NCI-H748 (cell line): Measurements from ENCODE around the gene DNAJC1.

Experiments used
- DNase-seq: peaks from one replicate; lab custom pipeline; 2025; ENCODE audit not compliant: unreplicated experiment; lab: John Stamatoyannopoulos, UW

The DNAJC1 gene

DNA sequence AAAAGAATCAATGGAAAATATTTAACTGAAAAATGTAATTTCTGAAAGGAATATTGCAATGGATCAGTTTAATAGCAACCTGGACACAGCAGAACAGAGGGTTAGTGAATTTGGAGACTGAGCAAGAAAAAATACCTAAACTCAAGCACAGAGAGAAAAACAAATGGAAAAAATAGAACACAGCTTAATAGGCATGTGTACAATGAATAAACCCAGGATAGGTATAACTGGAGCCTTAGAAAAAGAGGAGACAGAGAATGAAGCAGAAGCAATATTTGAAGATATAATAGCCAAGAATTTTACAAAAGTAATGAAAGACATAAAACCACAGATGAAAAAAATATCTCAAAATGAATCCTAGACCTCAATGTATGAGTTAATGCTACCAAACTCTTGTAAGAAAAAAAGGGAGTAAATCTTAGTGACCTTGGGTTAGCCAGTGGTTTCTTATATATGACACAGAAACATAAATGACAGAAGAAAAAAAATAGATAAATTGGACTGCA, 2.9 kb upstream of the DNAJC1 start:
- DNase-seq, result no peak

GRCh38 chr10:22005763-22006162, 2.2 kb upstream of the DNAJC1 start:
- DNase-seq, result no peak

GRCh38 chr10:22003964-22004281, 393 bp upstream of the DNAJC1 start:
- DNase-seq, result no peak

- DNase-seq, result peak; percentile 22
These were observed 846 bp downstream of the DNAJC1 start for GRCh38 chr10:22002591-22003176.

GRCh38 chr10:21995557-21995956, 8.0 kb downstream of the DNAJC1 start:
- DNase-seq, result no peak

DNA sequence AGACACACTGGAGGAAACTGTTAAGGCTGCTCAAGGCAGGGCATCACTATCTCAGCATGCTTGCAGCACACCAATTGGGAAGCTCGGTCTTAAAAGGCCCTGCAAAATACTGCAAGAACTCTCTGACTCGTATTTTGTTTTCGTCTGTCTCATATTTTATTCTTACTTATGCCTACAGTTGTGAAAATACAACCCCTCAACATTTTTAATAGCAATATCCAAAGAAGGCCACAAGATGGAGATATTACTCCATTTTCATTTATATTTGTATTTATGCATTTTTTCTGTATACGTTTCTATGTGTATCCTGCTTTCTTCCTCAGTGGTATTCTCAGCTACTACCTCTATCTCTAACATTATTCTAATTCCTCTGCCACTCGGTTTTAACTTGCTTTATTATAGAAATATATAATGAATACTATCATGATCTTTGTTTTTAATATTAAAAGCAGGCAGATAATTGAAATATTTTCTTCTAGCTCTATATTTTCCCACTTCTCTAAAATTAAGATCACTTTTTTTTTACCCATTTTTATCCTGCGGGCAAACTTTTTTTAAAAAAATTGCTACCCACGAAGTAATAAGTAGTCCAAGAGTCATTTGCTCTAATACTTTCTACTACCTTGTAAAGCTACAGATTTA, 10.0 kb downstream of the DNAJC1 start:
- DNase-seq, result peak; percentile 3

DNA sequence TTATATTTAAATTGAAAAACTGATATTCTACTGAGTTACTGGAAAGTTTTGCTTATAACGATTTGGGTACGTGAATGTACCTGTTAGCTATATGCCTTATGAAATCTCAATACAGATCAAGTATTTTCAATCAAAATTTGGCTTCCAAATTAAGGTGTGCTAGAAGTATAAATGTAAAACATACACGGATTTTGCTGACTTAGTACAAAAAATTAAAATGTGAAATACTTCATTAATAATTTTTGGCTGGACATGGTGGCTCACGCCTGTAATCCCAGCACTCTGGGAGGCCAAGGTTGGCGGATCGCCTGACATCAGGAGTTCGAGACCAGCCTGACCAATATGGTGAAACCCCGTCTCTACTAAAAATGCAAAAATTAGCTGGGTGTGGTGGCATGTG, 11.7 kb downstream of the DNAJC1 start:
- no peak for DNase-seq

GRCh38 chr10:21990449-21990848, 13.1 kb downstream of the DNAJC1 start:
- DNase-seq, result no peak

DNA sequence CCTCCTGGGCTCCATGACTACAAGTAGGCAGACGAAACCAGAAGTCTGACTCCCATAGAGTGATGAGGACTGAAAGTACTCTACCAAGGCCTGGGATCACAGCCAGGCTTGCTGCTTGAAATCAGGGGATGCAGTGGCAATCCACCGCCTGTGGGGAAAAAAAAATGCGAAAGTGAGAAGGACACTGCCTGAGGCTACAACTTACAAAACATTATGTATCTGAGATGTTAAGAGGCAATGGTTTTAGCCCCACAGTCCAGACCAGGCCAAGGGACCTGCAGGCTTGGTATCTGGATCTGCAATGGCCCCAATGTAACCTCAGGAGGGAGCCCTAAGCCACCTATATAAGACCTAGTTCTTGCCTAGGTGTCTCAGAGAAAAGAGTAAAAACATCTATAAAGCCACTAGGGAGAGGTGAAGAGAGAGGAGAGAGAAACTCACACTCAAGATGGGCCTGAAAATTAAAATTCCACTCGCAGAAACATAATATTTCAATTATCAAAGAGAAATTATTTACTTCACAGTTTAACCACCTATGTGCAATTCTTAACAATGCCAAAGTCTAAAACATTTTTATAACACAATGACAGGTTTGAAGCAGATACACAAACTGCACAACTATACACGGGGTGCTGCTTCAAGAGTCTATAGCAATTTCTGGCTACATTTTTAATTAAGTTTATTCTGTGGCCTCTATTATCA, 13.9 kb downstream of the DNAJC1 start:
- peak; percentile 71 for DNase-seq

DNA sequence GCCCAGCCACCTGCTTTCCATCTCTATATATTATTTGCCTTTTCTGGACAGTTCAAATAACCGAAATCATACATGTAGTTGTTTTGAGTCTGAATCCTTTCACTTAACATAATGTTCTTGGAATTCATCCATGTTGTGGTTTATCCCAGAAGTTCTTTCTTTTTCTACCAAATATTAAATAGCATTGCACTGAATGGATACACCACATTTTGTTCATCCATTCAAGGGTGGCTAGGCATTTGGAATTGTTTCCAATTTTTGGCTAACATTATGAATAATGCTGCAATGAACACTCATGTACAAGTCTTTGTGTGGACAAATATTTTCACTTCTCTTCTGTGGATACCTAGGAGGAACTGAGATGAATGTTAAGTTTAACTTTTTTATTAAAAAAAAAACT, 18.0 kb downstream of the DNAJC1 start:
- DNase-seq, result no peak

GRCh38 chr10:21981118-21981517, 22.4 kb downstream of the DNAJC1 start:
- no peak for DNase-seq

DNA sequence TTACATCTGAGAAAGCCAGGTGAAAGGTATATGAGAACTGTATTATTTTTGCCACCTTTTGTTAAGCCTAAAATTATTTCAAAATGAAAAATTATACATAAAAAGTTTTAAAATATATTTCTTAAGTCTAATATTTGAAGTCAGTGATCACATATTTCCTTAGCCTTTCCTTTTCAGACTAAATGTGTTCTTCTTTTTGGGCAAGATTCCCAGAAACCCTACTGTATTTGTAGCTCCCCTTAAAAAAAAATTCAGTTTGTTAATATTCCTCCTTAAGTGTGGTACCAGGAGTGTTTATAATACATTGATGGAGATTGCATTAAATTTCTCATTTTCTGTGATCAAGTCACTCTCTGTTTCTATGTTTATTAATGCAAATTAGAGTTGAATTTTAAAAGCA, 22.8 kb downstream of the DNAJC1 start:
- DNase-seq, result no peak

GRCh38 chr10:21978191-21978862, 25.2 kb downstream of the DNAJC1 start:
- DNase-seq, result no peak

DNA sequence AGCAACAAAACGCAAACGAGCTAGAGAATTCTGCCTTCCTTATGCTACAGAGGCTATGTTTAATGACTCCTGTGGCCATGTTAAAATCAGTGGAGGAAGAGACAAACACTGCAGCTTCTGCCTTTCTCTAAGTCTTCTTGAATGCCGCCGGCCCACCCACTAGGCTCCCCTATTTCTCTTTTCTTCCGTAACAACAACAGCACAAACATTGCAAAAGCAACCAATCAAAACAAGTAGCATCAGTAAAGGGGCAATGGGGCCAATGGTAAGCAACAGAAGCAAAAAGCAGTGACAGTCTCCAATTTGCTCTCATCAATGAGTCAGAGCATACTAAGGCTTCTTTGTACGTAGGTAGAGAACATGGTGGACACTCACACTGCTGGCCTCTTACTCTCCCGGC, 26.8 kb downstream of the DNAJC1 start:
- DNase-seq, result no peak

- DNase-seq, result no peak
These were observed 27.2 kb downstream of the DNAJC1 start for GRCh38 chr10:21976280-21976679.

GRCh38 chr10:21975378-21975990, 28.0 kb downstream of the DNAJC1 start:
- peak; percentile 96 for DNase-seq

- no peak for DNase-seq
These were observed 30.9 kb downstream of the DNAJC1 start for GRCh38 chr10:21972584-21972983.

GRCh38 chr10:21969326-21970287, 33.9 kb downstream of the DNAJC1 start:
- no peak for DNase-seq

GRCh38 chr10:21964983-21965665, 38.4 kb downstream of the DNAJC1 start:
- DNase-seq, result no peak

- DNase-seq, result no peak
These were observed 41.2 kb downstream of the DNAJC1 start for GRCh38 chr10:21962358-21962757.
